Measurements from ENCODE around the gene RPL14.
"Not testable (repeated sequence)": the region's sequence is repeated elsewhere in the genome, so short reads cannot be mapped to it uniquely, and the experiment has no call there.

The RPL14 gene

DNA sequence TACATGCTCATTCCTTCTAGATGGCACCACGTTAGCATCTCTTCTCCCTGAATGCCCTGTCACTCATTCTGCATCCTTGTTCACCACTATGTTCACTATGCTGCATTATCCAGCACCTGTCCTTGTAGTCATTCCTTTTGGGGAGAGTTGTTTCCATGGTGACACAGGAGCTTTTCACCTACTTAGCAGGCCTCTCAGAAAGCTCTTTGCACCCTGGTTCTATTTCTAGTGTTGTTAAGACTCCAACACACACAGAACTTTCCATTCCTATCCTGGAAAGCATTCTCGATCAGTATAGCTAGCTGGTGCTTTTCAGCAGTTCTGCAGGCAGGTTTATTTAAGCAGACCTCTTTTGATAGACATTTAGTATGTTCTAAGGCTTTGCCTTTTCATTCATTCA, 6.7 kb upstream of the RPL14 start:
- H3K27me3 ChIP-seq (ENCODE audit: control insufficient read depth in 1 of 2, insufficient read depth in 2 of 2, low read length in 2 of 2), result no peaks in the 10 kb centered on the region
- no peak overlapping the region for H3K9ac ChIP-seq (ENCODE audit: low read length in 2 of 2)
- no peaks in the 10 kb centered on the region for H3K9me3 ChIP-seq (ENCODE audit: control insufficient read depth in 2 of 2, low read length in 2 of 2)
- H3K4me3 ChIP-seq (ENCODE audit: low read length in 2 of 2), result no peak overlapping the region
- peaks cover 14% of the 10 kb centered on the region for H3K4me1 ChIP-seq (ENCODE audit: control insufficient read depth, insufficient read depth, low read length)
- H3K27ac ChIP-seq (ENCODE audit: low read length), result no peak overlapping the region
- H3K36me3 ChIP-seq (ENCODE audit: control insufficient read depth in 2 of 2, insufficient read depth in 2 of 2, low read length in 2 of 2), result peaks cover 0 to 18% of the 10 kb centered on the region in 2 donors

GRCh38 chr3:40451551-40451950, 5.6 kb upstream of the RPL14 start:
- Histone ChIP-seq H3K9me3 (ENCODE audit: control insufficient read depth in 2 of 2, low read length in 2 of 2) (no peaks in the 10 kb centered on the region), H3K4me3 (ENCODE audit: low read length in 2 of 2) (no peak overlapping the region), H3K27ac (ENCODE audit: low read length) (no peak overlapping the region), H3K4me1 (ENCODE audit: control insufficient read depth, insufficient read depth, low read length) (peaks cover 14% of the 10 kb centered on the region), H3K36me3 (ENCODE audit: control insufficient read depth in 2 of 2, insufficient read depth in 2 of 2, low read length in 2 of 2) (peaks cover 0 to 11% of the 10 kb centered on the region in 2 donors), H3K27me3 (ENCODE audit: control insufficient read depth in 1 of 2, insufficient read depth in 2 of 2, low read length in 2 of 2) (no peaks in the 10 kb centered on the region), H3K9ac (ENCODE audit: low read length in 2 of 2) (no peak overlapping the region)

DNA sequence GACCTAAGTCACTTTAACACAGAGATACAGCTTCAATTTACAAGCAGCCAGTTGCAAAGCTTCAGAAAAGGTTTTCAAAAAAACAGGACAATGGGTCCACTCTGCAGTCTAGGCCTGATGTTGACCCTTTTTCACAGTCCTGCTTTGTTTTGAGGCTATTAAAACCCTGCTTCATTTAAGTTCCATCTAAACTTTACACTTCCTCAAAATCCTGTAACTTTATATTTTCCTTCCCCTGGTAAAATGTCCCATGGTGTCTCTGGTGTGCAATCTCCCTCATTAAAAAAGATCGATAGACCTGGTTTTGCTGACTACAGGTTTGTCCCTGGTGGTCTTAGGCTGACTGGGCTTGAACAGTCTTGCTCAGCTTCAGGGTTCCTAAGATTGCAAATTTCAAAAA, 5.1 kb upstream of the RPL14 start:
- Histone ChIP-seq H3K4me1 (ENCODE audit: control insufficient read depth, insufficient read depth, low read length) (peaks cover 14% of the 10 kb centered on the region), H3K27ac (ENCODE audit: low read length) (peak overlapping the region; percentile 97), H3K9ac (ENCODE audit: low read length in 2 of 2) (peak overlapping the region; percentile 93 to 97), H3K27me3 (ENCODE audit: control insufficient read depth in 1 of 2, insufficient read depth in 2 of 2, low read length in 2 of 2) (no peaks in the 10 kb centered on the region), H3K36me3 (ENCODE audit: control insufficient read depth in 2 of 2, insufficient read depth in 2 of 2, low read length in 2 of 2) (peaks cover 0 to 11% of the 10 kb centered on the region in 2 donors), H3K9me3 (ENCODE audit: control insufficient read depth in 2 of 2, low read length in 2 of 2) (no peaks in the 10 kb centered on the region), H3K4me3 (ENCODE audit: low read length in 2 of 2) (peak overlapping the region; percentile 87 to 97)

- peaks cover 0 to 11% of the 10 kb centered on the region in 2 donors for H3K36me3 ChIP-seq (ENCODE audit: control insufficient read depth in 2 of 2, insufficient read depth in 2 of 2, low read length in 2 of 2)
- no peaks in the 10 kb centered on the region for H3K9me3 ChIP-seq (ENCODE audit: control insufficient read depth in 2 of 2, low read length in 2 of 2)
- H3K27ac ChIP-seq (ENCODE audit: low read length), result peak overlapping the region; percentile 97
- peaks cover 14% of the 10 kb centered on the region for H3K4me1 ChIP-seq (ENCODE audit: control insufficient read depth, insufficient read depth, low read length)
- H3K27me3 ChIP-seq (ENCODE audit: control insufficient read depth in 1 of 2, insufficient read depth in 2 of 2, low read length in 2 of 2), result no peaks in the 10 kb centered on the region
- H3K9ac ChIP-seq (ENCODE audit: low read length in 2 of 2), result peak overlapping the region; percentile 93 to 97
- peak overlapping the region; percentile 87 to 97 for H3K4me3 ChIP-seq (ENCODE audit: low read length in 2 of 2)
Observed at GRCh38 chr3:40452562-40452875, 4.6 kb upstream of the RPL14 start.

GRCh38 chr3:40452876-40453730, 4.0 kb upstream of the RPL14 start:
- Histone ChIP-seq H3K4me1 (ENCODE audit: control insufficient read depth, insufficient read depth, low read length) (peaks cover 18% of the 10 kb centered on the region), H3K27me3 (ENCODE audit: control insufficient read depth in 1 of 2, insufficient read depth in 2 of 2, low read length in 2 of 2) (no peaks in the 10 kb centered on the region), H3K9ac (ENCODE audit: low read length in 2 of 2) (peak overlapping the region; percentile 93 to 97), H3K27ac (ENCODE audit: low read length) (peak overlapping the region; percentile 97), H3K4me3 (ENCODE audit: low read length in 2 of 2) (peak overlapping the region; percentile 87 to 97), H3K9me3 (ENCODE audit: control insufficient read depth in 2 of 2, low read length in 2 of 2) (no peaks in the 10 kb centered on the region), H3K36me3 (ENCODE audit: control insufficient read depth in 2 of 2, insufficient read depth in 2 of 2, low read length in 2 of 2) (peaks cover 2 to 11% of the 10 kb centered on the region in 2 donors)

DNA sequence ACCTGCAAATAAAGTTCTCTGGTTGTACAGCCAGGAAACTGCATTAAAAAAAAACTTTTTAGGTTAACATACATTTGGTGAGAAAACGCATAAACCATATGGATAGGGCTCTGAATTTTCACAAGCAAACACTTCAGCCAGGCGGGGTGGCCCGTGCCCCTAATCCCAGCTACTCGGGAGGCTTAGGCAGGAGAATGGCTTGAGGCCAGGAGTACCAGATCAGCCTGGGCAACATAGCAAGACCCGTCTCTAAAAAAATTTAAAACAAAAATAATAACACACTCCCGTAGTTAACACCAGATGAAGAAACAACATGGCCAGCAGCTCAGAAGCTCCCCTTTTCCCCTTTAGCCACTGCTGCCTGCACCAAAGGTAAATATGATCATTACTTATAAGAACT, 3.2 kb upstream of the RPL14 start:
- no peak overlapping the region for H3K9ac ChIP-seq (ENCODE audit: low read length in 2 of 2)
- H3K27ac ChIP-seq (ENCODE audit: low read length), result peak overlapping the region; percentile 97
- H3K9me3 ChIP-seq (ENCODE audit: control insufficient read depth in 2 of 2, low read length in 2 of 2), result no peaks in the 10 kb centered on the region
- H3K36me3 ChIP-seq (ENCODE audit: control insufficient read depth in 2 of 2, insufficient read depth in 2 of 2, low read length in 2 of 2), result peaks cover 10 to 17% of the 10 kb centered on the region in 2 donors
- peaks cover 26% of the 10 kb centered on the region for H3K4me1 ChIP-seq (ENCODE audit: control insufficient read depth, insufficient read depth, low read length)
- no peaks in the 10 kb centered on the region for H3K27me3 ChIP-seq (ENCODE audit: control insufficient read depth in 1 of 2, insufficient read depth in 2 of 2, low read length in 2 of 2)
- H3K4me3 ChIP-seq (ENCODE audit: low read length in 2 of 2), result peak overlapping the region in 1 of 2 donors; percentile 87

DNA sequence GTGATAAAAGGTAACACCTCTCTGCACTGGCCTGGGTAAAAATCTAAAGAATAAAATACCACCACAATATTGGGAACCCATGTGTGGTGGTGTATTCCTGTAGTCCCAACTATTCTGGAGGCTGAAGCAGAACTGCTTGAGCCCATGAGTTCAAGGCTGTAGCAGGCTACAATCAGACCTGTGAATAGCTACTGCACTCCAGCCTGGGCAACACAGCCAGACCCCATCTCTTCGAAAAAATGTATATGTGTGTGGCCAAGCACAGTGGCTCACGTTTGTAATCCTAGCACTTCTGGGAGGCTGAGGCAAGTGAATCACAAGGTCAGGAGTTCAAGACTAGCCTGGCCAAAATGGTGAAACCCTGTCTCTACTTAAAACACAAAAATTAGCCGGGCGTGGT, 1.8 kb upstream of the RPL14 start:
- Histone ChIP-seq H3K27me3 (ENCODE audit: control insufficient read depth in 1 of 2, insufficient read depth in 2 of 2, low read length in 2 of 2) (no peaks in the 10 kb centered on the region), H3K4me3 (ENCODE audit: low read length in 2 of 2) (no peak overlapping the region)

DNA sequence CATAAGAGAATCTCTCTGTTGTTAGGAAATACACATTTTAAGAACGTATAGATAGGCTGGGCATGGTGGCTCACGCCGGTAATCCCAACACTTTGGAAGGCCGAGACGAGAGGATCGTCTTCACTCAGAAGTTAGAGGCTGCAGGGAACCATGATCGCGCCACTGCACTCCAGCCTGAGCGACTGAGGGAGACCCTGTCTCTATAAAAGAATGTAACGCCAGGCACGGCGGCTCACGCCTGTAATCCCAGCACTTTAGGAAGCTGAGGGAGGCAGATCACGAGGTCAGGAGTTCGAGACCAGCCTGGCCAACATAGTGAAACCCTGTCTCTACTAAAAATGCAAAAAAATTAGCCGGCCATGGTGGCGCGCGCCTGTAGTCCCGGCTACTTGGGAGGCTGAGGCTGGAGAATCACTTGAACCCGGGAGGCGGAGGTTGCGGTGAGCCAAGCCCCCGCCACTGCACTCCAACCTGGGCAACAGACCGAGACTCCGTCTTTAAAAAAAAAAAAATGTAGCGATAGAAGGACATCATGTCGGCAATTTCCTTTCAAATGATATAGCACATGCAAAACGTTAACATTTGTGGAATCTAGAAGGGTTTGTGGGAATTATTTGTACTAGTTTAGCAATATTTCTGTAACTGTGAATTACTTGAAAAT, 730 bp upstream of the RPL14 start:
- Histone ChIP-seq H3K27me3 (ENCODE audit: control insufficient read depth in 1 of 2, insufficient read depth in 2 of 2, low read length in 2 of 2) (no peaks in the 10 kb centered on the region), H3K9me3 (ENCODE audit: control insufficient read depth in 2 of 2, low read length in 2 of 2) (no peaks in the 10 kb centered on the region), H3K4me3 (ENCODE audit: low read length in 2 of 2) (peak overlapping the region; percentile 96 to 99), H3K9ac (ENCODE audit: low read length in 2 of 2) (peak overlapping the region; percentile 96 to 97), H3K27ac (ENCODE audit: low read length) (peak overlapping the region; percentile 78), H3K4me1 (ENCODE audit: control insufficient read depth, insufficient read depth, low read length) (peaks cover 26% of the 10 kb centered on the region), H3K36me3 (ENCODE audit: control insufficient read depth in 2 of 2, insufficient read depth in 2 of 2, low read length in 2 of 2) (peaks cover 21 to 25% of the 10 kb centered on the region in 2 donors)

More for the DNA sequence above, 1.8 kb upstream of the RPL14 start:
- H3K36me3 ChIP-seq (ENCODE audit: control insufficient read depth in 2 of 2, insufficient read depth in 2 of 2, low read length in 2 of 2), result peaks cover 18 to 23% of the 10 kb centered on the region in 2 donors
- H3K9ac ChIP-seq (ENCODE audit: low read length in 2 of 2), result no peak overlapping the region
- peaks cover 26% of the 10 kb centered on the region for H3K4me1 ChIP-seq (ENCODE audit: control insufficient read depth, insufficient read depth, low read length)
- H3K27ac ChIP-seq (ENCODE audit: low read length), result no peak overlapping the region
- H3K9me3 ChIP-seq (ENCODE audit: control insufficient read depth in 2 of 2, low read length in 2 of 2), result no peaks in the 10 kb centered on the region

GRCh38 chr3:40458473-40458872, 1.3 kb downstream of the RPL14 start:
- Histone ChIP-seq H3K27me3 (ENCODE audit: control insufficient read depth in 1 of 2, insufficient read depth in 2 of 2, low read length in 2 of 2) (no peaks in the 10 kb centered on the region), H3K4me3 (ENCODE audit: low read length in 2 of 2) (peak overlapping the region; percentile 96 to 99), H3K27ac (ENCODE audit: low read length) (no peak overlapping the region), H3K9me3 (ENCODE audit: control insufficient read depth in 2 of 2, low read length in 2 of 2) (no peaks in the 10 kb centered on the region), H3K9ac (ENCODE audit: low read length in 2 of 2) (peak overlapping the region; percentile 96 to 97), H3K36me3 (ENCODE audit: control insufficient read depth in 2 of 2, insufficient read depth in 2 of 2, low read length in 2 of 2) (peaks cover 24 to 28% of the 10 kb centered on the region in 2 donors), H3K4me1 (ENCODE audit: control insufficient read depth, insufficient read depth, low read length) (peaks cover 15% of the 10 kb centered on the region)

GRCh38 chr3:40460481-40460880, 3.3 kb downstream of the RPL14 start:
- H3K9me3 ChIP-seq (ENCODE audit: control insufficient read depth in 2 of 2, low read length in 2 of 2); H3K27me3 ChIP-seq (ENCODE audit: control insufficient read depth in 1 of 2, insufficient read depth in 2 of 2, low read length in 2 of 2); H3K4me3 ChIP-seq (ENCODE audit: low read length in 2 of 2); H3K27ac ChIP-seq (ENCODE audit: low read length); H3K9ac ChIP-seq (ENCODE audit: low read length in 2 of 2): not testable (repeated sequence)
- peaks cover 12% of the 10 kb centered on the region for H3K4me1 ChIP-seq (ENCODE audit: control insufficient read depth, insufficient read depth, low read length)
- H3K36me3 ChIP-seq (ENCODE audit: control insufficient read depth in 2 of 2, insufficient read depth in 2 of 2, low read length in 2 of 2), result peaks cover 30 to 41% of the 10 kb centered on the region in 2 donors

DNA sequence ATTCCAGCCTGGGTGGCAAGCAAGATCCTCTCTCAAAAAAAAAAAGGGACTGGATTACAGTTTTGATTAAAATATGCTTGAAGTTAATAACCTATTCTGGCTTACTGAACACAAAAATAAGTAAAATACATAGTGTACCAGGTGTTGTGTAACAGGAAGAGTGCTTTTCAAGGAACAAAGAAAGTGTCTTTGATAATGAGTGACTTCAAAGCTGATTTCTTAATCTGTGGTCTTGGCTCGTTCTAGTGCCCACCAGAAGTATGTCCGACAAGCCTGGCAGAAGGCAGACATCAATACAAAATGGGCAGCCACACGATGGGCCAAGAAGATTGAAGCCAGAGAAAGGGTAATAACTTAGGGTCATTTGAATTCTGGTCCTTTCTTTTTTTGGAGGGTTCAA, 4.0 kb downstream of the RPL14 start:
- Histone ChIP-seq H3K27ac (ENCODE audit: low read length) (no peak overlapping the region), H3K4me1 (ENCODE audit: control insufficient read depth, insufficient read depth, low read length) (peaks cover 12% of the 10 kb centered on the region), H3K36me3 (ENCODE audit: control insufficient read depth in 2 of 2, insufficient read depth in 2 of 2, low read length in 2 of 2) (peaks cover 30 to 41% of the 10 kb centered on the region in 2 donors), H3K4me3 (ENCODE audit: low read length in 2 of 2) (no peak overlapping the region), H3K27me3 (ENCODE audit: control insufficient read depth in 1 of 2, insufficient read depth in 2 of 2, low read length in 2 of 2) (no peaks in the 10 kb centered on the region), H3K9ac (ENCODE audit: low read length in 2 of 2) (no peak overlapping the region), H3K9me3 (ENCODE audit: control insufficient read depth in 2 of 2, low read length in 2 of 2) (no peaks in the 10 kb centered on the region)
